AG04450 (cell line): ENCODE measurements around the gene ZIC1. TPM values are rescaled to one million over a fixed set of nuclear protein-coding genes. Genes with fewer than 3 reads are reported as not detected.

ENCODE experiments used
- CTCF ChIA-PET: fragments of 300-600, 350-600 bp; formaldehyde crosslinking; extraction: SDS; loops from one replicate; lab custom pipeline; 2022; ENCODE audit warnings: antibody characterized with exemption, inconsistent platforms; lab: Charles Lee
- POLR2A ChIA-PET: fragments of 350-600 bp; formaldehyde crosslinking; extraction: SDS; loops from one replicate; lab custom pipeline; 2021; ENCODE audit warnings: antibody characterized with exemption, inconsistent platforms; lab: Yijun Ruan, JAX
- DNase-seq: peaks from one replicate; pipeline ENCODE4 v3.0.0-alpha.2; 2011; ENCODE audit warnings: low read depth, low spot score
- H3K27ac ChIP-seq: one replicate; pipeline ENCODE4 v1.5.1; 2012; ENCODE audit warnings: low read depth, low read length, control low read depth
- H3K27me3 ChIP-seq: one replicate; pipeline ENCODE4 v1.6.0; 2012; ENCODE audit warnings: low read length; ENCODE audit not compliant: control insufficient read depth, insufficient read depth
- H3K4me3 ChIP-seq: 2 replicates; pipeline ENCODE4 v1.5.1; 2011; ENCODE audit warnings: mild to moderate bottlenecking, low read depth, low read length, control low read depth
- H3K9me3 ChIP-seq: 2 replicates; pipeline ENCODE4 v1.5.1; 2012; ENCODE audit warnings: low read length; ENCODE audit not compliant: control insufficient read depth, insufficient read depth
- CTCF ChIP-seq: IDR thresholded peaks from 2 replicates; pipeline ENCODE4 v1.5.1; 2011; ENCODE audit warnings: low read depth, low read length, control low read depth, inconsistent platforms
- polyA plus RNA-seq: library from polyadenylated mRNA; depleted of rRNA; stranded (reverse); fragments of >200 nt; gene quantifications from 2 replicates; pipeline ENCODE4 v1.2.3, GENCODE V29; 2011

The ZIC1 gene
- polyA plus RNA-seq, 1 experiment: not detected

- ChIA-PET POLR2A (no interaction called here), CTCF (interaction anchor here (1.2 kb wide), 1 partner anchor 280 kb away, joined by 5 read pairs; no protein-coding TSS in a partner anchor)
- Histone ChIP-seq H3K4me3 (no peak overlapping the region), H3K27me3 (peaks cover 84% of the 10 kb centered on the region), H3K9me3 (peaks cover 33% of the 10 kb centered on the region; the same call in 1 of the 2 replicates), H3K27ac (no peak overlapping the region)
- no peak for DNase-seq
- no peak for TF ChIP-seq CTCF
Measured at GRCh38 chr3:147400111-147400510, 9.1 kb upstream of the ZIC1 start.

- no peak for TF ChIP-seq CTCF
- Histone ChIP-seq H3K27ac (no peak overlapping the region), H3K27me3 (peaks cover 84% of the 10 kb centered on the region), H3K4me3 (no peak overlapping the region), H3K9me3 (peaks cover 32% of the 10 kb centered on the region; the same call in 1 of the 2 replicates)
- no peak for DNase-seq
- ChIA-PET POLR2A (no interaction called here), CTCF (no interaction called here)
Measured at GRCh38 chr3:147400999-147401398, 8.2 kb upstream of the ZIC1 start.

GRCh38 chr3:147401421-147401820 lies 7.7 kb upstream of the ZIC1 start:
- no peak for TF ChIP-seq CTCF

GRCh38 chr3:147402159-147402558 lies 7.0 kb upstream of the ZIC1 start:
- DNase-seq: no peak
- CTCF ChIA-PET: interaction anchor here (0.7 kb wide), 1 partner anchor 761 kb away, joined by 3 read pairs; no protein-coding TSS in a partner anchor

More at GRCh38 chr3:147401421-147401820, 7.7 kb upstream of the ZIC1 start:
- ChIA-PET POLR2A (no interaction called here), CTCF (no interaction called here)
- no peak for DNase-seq
- Histone ChIP-seq H3K27ac (no peak overlapping the region), H3K9me3 (peaks cover 28% of the 10 kb centered on the region; the same call in 1 of the 2 replicates), H3K27me3 (peaks cover 84% of the 10 kb centered on the region), H3K4me3 (no peak overlapping the region)

GRCh38 chr3:147403511-147403910 lies 5.7 kb upstream of the ZIC1 start:
- ChIA-PET CTCF (no interaction called here), POLR2A (no interaction called here)
- no peak overlapping the region for H3K4me3 ChIP-seq
- H3K27ac ChIP-seq: no peak overlapping the region
- no peak for DNase-seq
- H3K27me3 ChIP-seq: peaks cover 84% of the 10 kb centered on the region
- H3K9me3 ChIP-seq: peaks cover 9% of the 10 kb centered on the region; the same call in 1 of the 2 replicates
- TF ChIP-seq CTCF: no peak

More at GRCh38 chr3:147402159-147402558, 7.0 kb upstream of the ZIC1 start:
- peaks cover 20% of the 10 kb centered on the region; the same call in 1 of the 2 replicates for H3K9me3 ChIP-seq
- POLR2A ChIA-PET: no interaction called here
- no peak overlapping the region for H3K27ac ChIP-seq
- H3K27me3 ChIP-seq: peaks cover 84% of the 10 kb centered on the region
- no peak for TF ChIP-seq CTCF
- H3K4me3 ChIP-seq: no peak overlapping the region
